ENCODE results near the gene RPRD1A. TPM values are rescaled to one million over a fixed set of nuclear protein-coding genes. Genes with fewer than 3 reads are reported as not detected.

RPRD1A gene
- total and polyA plus RNA-seq, 2 of the 4 experiments (the other 2 are of a cell fraction), result 23.3 to 27.2 TPM

- no peak overlapping the region for H3K9ac ChIP-seq (ENCODE audit: low read depth, low read length)
These were observed 116.8 kb downstream of the RPRD1A start for GRCh38 chr18:35950628-35950982.

More at GRCh38 chr18:35950628-35950982, 116.8 kb downstream of the RPRD1A start:
- H3K27me3 ChIP-seq (ENCODE audit: control insufficient read depth, insufficient read depth, low read length), result peaks cover 11% of the 10 kb centered on the region
- BruUV-seq (replicated peaks), result no TSS peak
- ChIA-PET CTCF (interaction anchor here (0.5 to 1.3 kb wide), 5 partner anchors 9 to 564 kb away, joined by 3 to 7 read pairs (median 5); partner anchors contain the start of gene MOCOS), POLR2A (ENCODE audit: unreplicated experiment) (no interaction called here)
- H2BK15ac ChIP-seq (ENCODE audit: low read depth, low read length), result no peak overlapping the region
- dilution Hi-C loops (cut with HindIII; ENCODE audit: low sequenced_read_pairs, unreplicated experiment) (no loop called here), in situ Hi-C loops (cut with MboI; ENCODE audit: low sequenced_read_pairs) (loop anchor here (25.0 kb wide), 2 partner anchors 563 to 713 kb away; partner anchors contain the start of genes ZNF396 and ZNF397), intact Hi-C loops (cut with micrococcal nuclease) (loop anchor here (1.0 kb wide), 3 partner anchors 194 to 564 kb away; no protein-coding TSS in a partner anchor)
- H2BK5ac ChIP-seq (ENCODE audit: low read depth, low read length, poor library complexity, severe bottlenecking), result no peak overlapping the region
- H3K9me1 ChIP-seq (ENCODE audit: insufficient read depth, low read length), result no peaks in the 10 kb centered on the region
- no peak for ATAC-seq (ENCODE audit: low read depth)
- WGBS, 2 experiments (ENCODE audit: extremely low coverage in 2 of 2, insufficient read length in 1 of 2), result no CpG with 5 or more reads among the region's 6 CpGs
- DNase-seq, result no peak
- no peak overlapping the region for H4K5ac ChIP-seq (ENCODE audit: low read depth, low read length)
- no peaks in the 10 kb centered on the region for H4K20me1 ChIP-seq (ENCODE audit: insufficient read depth, low read length)
- H2BK120ac ChIP-seq (ENCODE audit: low read depth, low read length), result no peak overlapping the region
- no peak overlapping the region; the same call in 1 of the 2 replicates for H3K4me2 ChIP-seq (ENCODE audit: low read depth, low read length)
- TF ChIP-seq MXI1 (IDR thresholded peaks at IDR 0.05; ENCODE audit: borderline replicate concordance, low read depth, low read length) (no peak), POLR2A (IDR thresholded peaks at IDR 0.05; ENCODE audit: low read depth, low read length) (no peak), CEBPB (IDR thresholded peaks at IDR 0.05; ENCODE audit: low read depth, low read length) (no peak), USF2 (IDR thresholded peaks at IDR 0.05; ENCODE audit: low read depth, low read length) (no peak), RAD21 (IDR thresholded peaks at IDR 0.05; ENCODE audit: low read length) (no peak), RFX5 (IDR thresholded peaks at IDR 0.05; ENCODE audit: low read depth, low read length) (no peak), MAFK (IDR thresholded peaks at IDR 0.05; ENCODE audit: low read depth, low read length) (no peak), MAZ (IDR thresholded peaks at IDR 0.05; ENCODE audit: borderline replicate concordance, low read depth, low read length) (no peak), BHLHE40 (IDR thresholded peaks at IDR 0.05; ENCODE audit: low read depth, low read length) (no peak), CHD1 (IDR thresholded peaks at IDR 0.05; ENCODE audit: low read depth, low read length) (no peak), ELK1 (IDR thresholded peaks at IDR 0.05; ENCODE audit: borderline replicate concordance, low read depth, low read length) (no peak), CTCF (conservative IDR thresholded peaks at IDR 0.05; ENCODE audit: low read depth, low read length) (no peak), FOS (IDR thresholded peaks at IDR 0.05; ENCODE audit: low read depth, low read length) (no peak)
- no peak overlapping the region for H3K14ac ChIP-seq (replicated peaks; ENCODE audit: low read depth, low read length)
- no peaks in the 10 kb centered on the region for H3K36me3 ChIP-seq (ENCODE audit: control insufficient read depth, insufficient read depth, low read length)
- no peak overlapping the region for H3K4ac ChIP-seq (ENCODE audit: low read depth, low read length)
- no peak overlapping the region for H2AK5ac ChIP-seq (ENCODE audit: low read depth, low read length)
- peak overlapping the region; percentile 58; the same call in 1 of the 2 replicates for H3K4me3 ChIP-seq (ENCODE audit: insufficient read depth, low read depth, low read length)
- H3K18ac ChIP-seq (ENCODE audit: low read depth, low read length), result no peak overlapping the region
- H2BK20ac ChIP-seq (ENCODE audit: low read depth, low read length), result no peak overlapping the region
- no peaks in the 10 kb centered on the region for H3K9me3 ChIP-seq (ENCODE audit: control insufficient read depth, insufficient read depth, low read length)
- no peak overlapping the region for H2AK9ac ChIP-seq (replicated peaks; ENCODE audit: low read depth, low read length, poor library complexity)
- no peaks in the 10 kb centered on the region for H3K79me1 ChIP-seq (ENCODE audit: low read depth in 1 of 2, low read length in 2 of 2)
- no peak overlapping the region for H3K56ac ChIP-seq (ENCODE audit: extremely low read depth, insufficient read depth, low read length)
- H4K8ac ChIP-seq (ENCODE audit: low read depth in 2 of 2, low read length in 2 of 2), result no peak overlapping the region
- H4K91ac ChIP-seq (ENCODE audit: insufficient read depth, low read depth, low read length), result no peak overlapping the region
- no peak overlapping the region for H3K27ac ChIP-seq (ENCODE audit: insufficient read depth, low read length)
- no peak overlapping the region for H3K23ac ChIP-seq (ENCODE audit: low read depth, low read length)
- H3K4me1 ChIP-seq (ENCODE audit: control insufficient read depth, insufficient read depth, low read length), result peaks cover 1% of the 10 kb centered on the region; the same call in 1 of the 2 replicates
- no peak overlapping the region for H2AFZ ChIP-seq (replicated peaks; ENCODE audit: low read length, poor library complexity)

Data from IMR-90 (cell line).